ENCODE data around the gene TUSC2. TPM values are rescaled to one million over a fixed set of nuclear protein-coding genes. Genes with fewer than 3 reads are reported as not detected.

Gene TUSC2
- total and polyA plus RNA-seq, 9 of the 15 experiments (the other 6 are each of a cell fraction or from before 2014, with no cell fraction given), result 2.8 to 67.5 (median 25.8) TPM

DNA sequence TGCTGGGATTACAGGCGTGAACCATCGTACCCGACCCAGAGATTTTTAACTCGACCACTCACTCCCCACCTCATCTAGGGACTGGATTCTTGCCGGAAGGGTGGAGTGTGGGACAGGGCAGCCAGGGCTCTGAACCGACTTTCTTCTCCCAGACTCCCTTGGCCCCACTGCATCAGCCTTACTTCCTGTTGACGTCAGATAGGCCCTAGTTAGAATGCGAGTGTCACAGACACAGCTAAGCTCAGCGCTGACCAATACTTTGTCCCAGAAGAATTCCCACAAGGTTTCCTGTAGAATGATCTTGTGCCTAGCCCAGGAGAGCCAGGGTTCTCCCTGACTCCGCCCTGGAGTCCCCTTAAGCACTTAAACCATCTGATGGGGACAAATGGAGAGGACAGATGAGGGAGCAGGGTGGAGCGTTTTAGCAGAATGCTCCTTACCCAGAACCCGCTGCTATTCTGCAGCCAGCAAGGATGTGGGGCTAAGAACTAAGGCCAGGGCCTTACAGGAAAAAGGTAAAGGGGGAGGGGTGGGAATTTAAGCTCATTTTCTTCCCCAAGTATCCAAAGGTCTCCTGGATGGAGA is 5.8 kb upstream of the TUSC2 start:
- Histone ChIP-seq H3K4me3 (no peak overlapping the region), H3K27me3 (ENCODE audit: control insufficient read depth in 2 of 2, insufficient read depth in 2 of 2, low read length in 2 of 2) (no peaks in the 10 kb centered on the region), H3K4me2 (ENCODE audit: insufficient read depth, low read length) (no peak overlapping the region), H4K20me1 (replicated peaks; ENCODE audit: control insufficient read depth, insufficient read depth, low read length) (peaks cover 18% of the 10 kb centered on the region), H2AFZ (ENCODE audit: low read depth, low read length) (no peak overlapping the region), H3K27ac (ENCODE audit: extremely low read depth, low read depth, low read length) (peak overlapping the region; percentile 49; the same call in 2 of the 3 replicates), H3K4me1 (replicated peaks in 1 of 2; ENCODE audit: control insufficient read depth in 2 of 2, insufficient read depth in 2 of 2, low read length in 2 of 2) (peaks cover 20 to 32% of the 10 kb centered on the region in 2 experiments; a peak in 4 of 5 replicates), H3K36me3 (ENCODE audit: control insufficient read depth, insufficient read depth, low read length) (peaks cover 70% of the 10 kb centered on the region; the same call in 2 of the 3 replicates), H3K9me3 (replicated peaks; ENCODE audit: control insufficient read depth, insufficient read depth, low read depth, low read length) (no peaks in the 10 kb centered on the region), H3K9ac (ENCODE audit: insufficient read depth in 1 of 2, low read depth in 2 of 2, low read length in 2 of 2) (peak overlapping the region in 1 of 2 experiments; percentile 76; a peak in 3 of 4 replicates), H3K9me1 (ENCODE audit: control insufficient read depth, insufficient read depth, low read length) (peaks cover 4% of the 10 kb centered on the region), H3K79me2 (ENCODE audit: control insufficient read depth, insufficient read depth, low read length) (peaks cover 64% of the 10 kb centered on the region)
- 53% methylated on average over 8 of the region's 12 CpGs for WGBS (ENCODE audit: insufficient coverage, low coverage, missing lambda C conversion rate)
- FAIRE-seq, result no peak
- POLR2A ChIA-PET, result interaction anchor here (0.6 to 1.0 kb wide), 3 partner anchors 16 to 98 kb away, joined by 3 to 4 read pairs (median 3); no protein-coding TSS in a partner anchor
- no peak for ATAC-seq
- no peak for DNase-seq (ENCODE audit: extremely low read depth in 1 of 4, low spot score in 3 of 4)
- CTCF ChIA-PET (ENCODE audit: low intra/inter-chr PET ratio), result no interaction called here
- intact Hi-C loops (cut with micrococcal nuclease), result no loop called here
- BruUV-seq (replicated peaks), result no TSS peak
- in situ Hi-C loops (cut with MboI), result no loop called here
- no peak for TF ChIP-seq HLTF (IDR thresholded peaks at IDR 0.05)
- no peak for TF ChIP-seq CCNT2 (IDR thresholded peaks at IDR 0.05; ENCODE audit: borderline replicate concordance, extremely low read depth, insufficient read length, low read depth, low read length)

DNA sequence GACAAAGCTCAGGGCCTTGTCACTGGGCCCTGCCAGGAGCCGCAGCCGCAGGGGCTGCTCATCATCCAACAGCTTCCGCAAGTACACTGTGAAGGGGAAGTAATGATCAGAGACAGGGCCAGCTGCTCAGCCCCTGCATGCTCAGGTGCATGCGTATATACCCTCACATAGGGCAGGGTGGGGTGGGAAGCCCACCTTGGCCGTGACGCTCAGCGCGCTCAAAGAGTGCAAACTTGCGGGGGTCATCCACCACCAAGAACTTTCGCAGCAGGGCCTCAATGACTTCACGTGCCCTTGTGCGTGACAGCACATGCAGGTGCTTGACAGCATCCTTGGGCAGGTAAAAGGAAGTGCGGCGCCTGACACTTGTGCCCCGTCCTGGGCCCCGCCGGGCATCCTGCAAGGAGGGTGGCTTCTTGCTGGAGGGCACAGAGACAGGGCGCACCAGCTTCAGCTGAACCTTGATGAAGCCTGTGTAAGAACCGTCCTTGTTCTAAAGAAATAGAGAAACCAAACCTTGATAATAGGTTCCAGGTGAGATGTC is 3.4 kb upstream of the TUSC2 start:
- ChIA-PET POLR2A (interaction anchor here (1.1 kb wide), 1 partner anchor 23 kb away, joined by 5 read pairs; no protein-coding TSS in a partner anchor), CTCF (ENCODE audit: low intra/inter-chr PET ratio) (no interaction called here)
- Histone ChIP-seq H3K36me3 (ENCODE audit: control insufficient read depth, insufficient read depth, low read length) (peaks cover 71% of the 10 kb centered on the region; the same call in 2 of the 3 replicates), H3K4me3 (no peak overlapping the region), H3K4me2 (ENCODE audit: insufficient read depth, low read length) (no peak overlapping the region), H3K4me1 (replicated peaks in 1 of 2; ENCODE audit: control insufficient read depth in 2 of 2, insufficient read depth in 2 of 2, low read length in 2 of 2) (peaks cover 17 to 26% of the 10 kb centered on the region in 2 experiments; a peak in 4 of 5 replicates), H3K27ac (ENCODE audit: extremely low read depth, low read depth, low read length) (no peak overlapping the region), H2AFZ (ENCODE audit: low read depth, low read length) (no peak overlapping the region), H3K9me3 (replicated peaks; ENCODE audit: control insufficient read depth, insufficient read depth, low read depth, low read length) (no peaks in the 10 kb centered on the region), H3K79me2 (ENCODE audit: control insufficient read depth, insufficient read depth, low read length) (peaks cover 57% of the 10 kb centered on the region), H3K9ac (ENCODE audit: insufficient read depth in 1 of 2, low read depth in 2 of 2, low read length in 2 of 2) (peak overlapping the region in 1 of 2 experiments; percentile 48; a peak in 2 of 4 replicates), H3K9me1 (ENCODE audit: control insufficient read depth, insufficient read depth, low read length) (peaks cover 4% of the 10 kb centered on the region), H4K20me1 (replicated peaks; ENCODE audit: control insufficient read depth, insufficient read depth, low read length) (peaks cover 18% of the 10 kb centered on the region), H3K27me3 (ENCODE audit: control insufficient read depth in 2 of 2, insufficient read depth in 2 of 2, low read length in 2 of 2) (no peaks in the 10 kb centered on the region)
- DNase-seq (ENCODE audit: extremely low read depth in 1 of 4, low spot score in 3 of 4) (no peak), FAIRE-seq (no peak), ATAC-seq (no peak)
- intact Hi-C loops (cut with micrococcal nuclease), result no loop called here
- no TSS peak for BruUV-seq (replicated peaks)
- 0 out of 2 replicates have a peak, but pooled peaks have one; percentile 44 for TF ChIP-seq POLR2G (IDR thresholded peaks at IDR 0.05; ENCODE audit: low read depth, low read length)
- TF ChIP-seq RBFOX2 (IDR thresholded peaks at IDR 0.05; ENCODE audit: low read depth, low read length), result peak; percentile 35
- no peak for TF ChIP-seq SMAD2 (IDR thresholded peaks at IDR 0.05; ENCODE audit: low read depth, low read length)
- in situ Hi-C loops (cut with MboI), result no loop called here
- 98% methylated on average over 12 of the region's 19 CpGs for WGBS (ENCODE audit: insufficient coverage, low coverage, missing lambda C conversion rate)
